K562 (cell line): ENCODE measurements around the gene ECE2.

ENCODE experiments used
- HLTF ChIP-seq: fragments of 450-650 bp; IDR thresholded peaks from 2 replicates; pipeline ENCODE4 v1.6.1; 2016
- TF ChIP-seq, protein P1 (sequence below): sonication (generic); formaldehyde crosslinking; IDR thresholded peaks from 2 replicates; pipeline ENCODE4 v1.8.1; 2022; ENCODE audit warnings: missing genetic modification reagents

DNA sequence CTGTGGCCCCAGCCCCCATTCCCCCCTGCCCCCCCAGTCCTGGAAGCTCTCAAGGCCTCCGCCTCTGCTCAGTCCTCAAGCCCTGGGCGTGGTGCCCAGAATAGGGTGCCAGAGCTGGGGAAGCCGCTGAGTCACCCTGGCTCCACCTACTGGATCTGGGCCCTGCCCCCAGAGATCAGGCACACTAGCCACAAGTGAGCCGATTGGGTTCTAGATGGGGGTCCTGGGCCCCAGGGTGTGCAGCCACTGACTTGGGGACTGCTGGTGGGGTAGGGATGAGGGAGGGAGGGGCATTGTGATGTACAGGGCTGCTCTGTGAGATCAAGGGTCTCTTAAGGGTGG is 44.3 kb downstream of the ECE2 start:
- TF ChIP-seq, protein P1, sequence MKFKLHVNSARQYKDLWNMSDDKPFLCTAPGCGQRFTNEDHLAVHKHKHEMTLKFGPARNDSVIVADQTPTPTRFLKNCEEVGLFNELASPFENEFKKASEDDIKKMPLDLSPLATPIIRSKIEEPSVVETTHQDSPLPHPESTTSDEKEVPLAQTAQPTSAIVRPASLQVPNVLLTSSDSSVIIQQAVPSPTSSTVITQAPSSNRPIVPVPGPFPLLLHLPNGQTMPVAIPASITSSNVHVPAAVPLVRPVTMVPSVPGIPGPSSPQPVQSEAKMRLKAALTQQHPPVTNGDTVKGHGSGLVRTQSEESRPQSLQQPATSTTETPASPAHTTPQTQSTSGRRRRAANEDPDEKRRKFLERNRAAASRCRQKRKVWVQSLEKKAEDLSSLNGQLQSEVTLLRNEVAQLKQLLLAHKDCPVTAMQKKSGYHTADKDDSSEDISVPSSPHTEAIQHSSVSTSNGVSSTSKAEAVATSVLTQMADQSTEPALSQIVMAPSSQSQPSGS (CRISPR knock-in tag): no peak
- TF ChIP-seq HLTF: no peak
